ENCODE measurements around the gene SNAI3. TPM values are rescaled to one million over a fixed set of nuclear protein-coding genes. Genes with fewer than 3 reads are reported as not detected.

The SNAI3 gene
- total and polyA plus RNA-seq, 9 of the 15 experiments (the other 6 are each of a cell fraction or from before 2014, with no cell fraction given), result 0.04 to 4.1 (median 0.80) TPM; not detected in 1

DNA sequence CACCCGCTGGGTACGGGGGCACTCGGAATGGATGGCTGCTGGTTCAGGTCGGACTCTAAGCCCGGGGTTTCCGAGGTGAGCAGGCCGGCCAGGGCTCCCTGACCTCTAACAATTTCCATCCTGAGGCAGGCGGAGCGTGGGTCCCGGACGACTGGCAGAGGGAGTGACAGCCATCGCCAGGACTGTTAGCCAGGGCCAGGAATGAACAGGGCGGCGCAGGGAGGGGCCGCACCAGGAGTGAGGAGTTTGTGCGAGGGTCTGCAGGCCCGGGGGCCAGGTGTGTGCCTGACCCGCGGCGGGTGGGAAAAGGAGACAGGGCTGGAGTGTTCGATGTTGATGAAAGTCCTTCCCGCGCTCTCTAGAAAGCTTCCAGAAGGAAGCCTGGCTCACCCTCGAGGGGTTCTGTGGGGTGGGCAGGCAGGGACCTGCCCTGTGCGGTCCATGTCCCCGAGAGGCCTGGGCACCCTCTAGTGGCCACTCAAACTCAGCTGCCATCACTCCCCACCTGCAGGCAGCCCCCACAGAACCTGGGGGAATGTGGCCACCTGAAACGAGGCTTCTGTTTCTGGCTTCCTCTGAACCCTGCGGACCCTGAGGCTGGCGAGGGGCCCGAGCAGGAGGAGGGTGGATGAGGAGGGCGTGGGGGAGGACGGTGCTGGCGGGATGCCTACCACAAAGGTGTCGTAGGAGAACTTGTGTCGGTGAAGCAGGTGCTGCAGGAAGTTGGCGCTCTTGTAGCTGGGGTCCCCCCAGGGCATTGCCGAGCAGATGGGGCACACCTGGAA, 11.7 kb upstream of the SNAI3 start:
- no peak overlapping the region for H3K4me3 ChIP-seq
- no peaks in the 10 kb centered on the region for H3K27me3 ChIP-seq (ENCODE audit: control insufficient read depth in 2 of 2, insufficient read depth in 2 of 2, low read length in 2 of 2)
- WGBS (ENCODE audit: insufficient coverage, low coverage, missing lambda C conversion rate), result 95% methylated on average over 37 of the region's 37 CpGs
- H3K4me2 ChIP-seq (ENCODE audit: insufficient read depth, low read length), result no peak overlapping the region
- intact Hi-C loops (cut with micrococcal nuclease) (no loop called here), in situ Hi-C loops (cut with MboI) (no loop called here)
- no peaks in the 10 kb centered on the region for H3K9me3 ChIP-seq (replicated peaks; ENCODE audit: control insufficient read depth, insufficient read depth, low read depth, low read length)
- FAIRE-seq (peak; percentile 67), DNase-seq (ENCODE audit: extremely low read depth in 1 of 4, low spot score in 3 of 4) (peak in 1 of 4 experiments; percentile 42), ATAC-seq (peak; percentile 53)
- CTCF ChIA-PET (ENCODE audit: low intra/inter-chr PET ratio), result interaction anchor here (0.8 to 1.3 kb wide), 2 partner anchors 25 to 88 kb away, joined by 3 read pairs; no protein-coding TSS in a partner anchor
- H3K36me3 ChIP-seq (ENCODE audit: control insufficient read depth, insufficient read depth, low read length), result peaks cover 69% of the 10 kb centered on the region; the same call in 1 of the 3 replicates
- no TSS peak for BruUV-seq (replicated peaks)
- no peak overlapping the region; a peak in 1 of 4 replicates for H3K9ac ChIP-seq (ENCODE audit: insufficient read depth in 1 of 2, low read depth in 2 of 2, low read length in 2 of 2)
- H3K9me1 ChIP-seq (ENCODE audit: control insufficient read depth, insufficient read depth, low read length), result no peaks in the 10 kb centered on the region
- no peaks in the 10 kb centered on the region; the same call in 1 of the 2 replicates for H4K20me1 ChIP-seq (replicated peaks; ENCODE audit: control insufficient read depth, insufficient read depth, low read length)
- H3K4me1 ChIP-seq (replicated peaks in 1 of 2; ENCODE audit: control insufficient read depth in 2 of 2, insufficient read depth in 2 of 2, low read length in 2 of 2), result peaks cover 10 to 85% of the 10 kb centered on the region in 2 experiments
- POLR2A ChIA-PET, result interaction anchor here (0.9 kb wide), 1 partner anchor 9 kb away, joined by 3 read pairs; no protein-coding TSS in a partner anchor
- H3K79me2 ChIP-seq (ENCODE audit: control insufficient read depth, insufficient read depth, low read length), result peaks cover 19% of the 10 kb centered on the region
- H3K27ac ChIP-seq (ENCODE audit: extremely low read depth, low read depth, low read length), result no peak overlapping the region
- no peak overlapping the region for H2AFZ ChIP-seq (ENCODE audit: low read depth, low read length)
- TF ChIP-seq GTF2B (IDR thresholded peaks at IDR 0.05; ENCODE audit: extremely low read depth, insufficient read length) (no peak), ZFP36 (IDR thresholded peaks at IDR 0.05; ENCODE audit: low read depth, low read length, partially characterized antibody) (no peak), SMC3 (conservative IDR thresholded peaks at IDR 0.05; ENCODE audit: insufficient read depth, low read depth, low read length) (0 out of 2 replicates have a peak, but pooled peaks have one; percentile 4), ESRRB (CRISPR knock-in tag; IDR thresholded peaks at IDR 0.05; ENCODE audit: borderline replicate concordance) (no peak), HOXB6 (CRISPR knock-in tag; IDR thresholded peaks at IDR 0.05; ENCODE audit: borderline replicate concordance) (no peak), HIVEP1 (CRISPR knock-in tag; IDR thresholded peaks at IDR 0.05) (no peak), YBX1 (IDR thresholded peaks at IDR 0.05) (no peak), TAF9B (IDR thresholded peaks at IDR 0.05; ENCODE audit: partially characterized antibody) (no peak), MEF2A (IDR thresholded peaks at IDR 0.05; ENCODE audit: control insufficient read depth, low read depth, low read length) (no peak), ZNF3 (CRISPR knock-in tag; IDR thresholded peaks at IDR 0.05) (no peak), ZBTB11 (CRISPR knock-in tag; IDR thresholded peaks at IDR 0.05) (no peak), SFPQ (IDR thresholded peaks at IDR 0.05; ENCODE audit: low read depth, low read length) (no peak)
- TF ChIP-seq, protein P1, sequence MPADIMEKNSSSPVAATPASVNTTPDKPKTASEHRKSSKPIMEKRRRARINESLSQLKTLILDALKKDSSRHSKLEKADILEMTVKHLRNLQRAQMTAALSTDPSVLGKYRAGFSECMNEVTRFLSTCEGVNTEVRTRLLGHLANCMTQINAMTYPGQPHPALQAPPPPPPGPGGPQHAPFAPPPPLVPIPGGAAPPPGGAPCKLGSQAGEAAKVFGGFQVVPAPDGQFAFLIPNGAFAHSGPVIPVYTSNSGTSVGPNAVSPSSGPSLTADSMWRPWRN (IDR thresholded peaks at IDR 0.05; ENCODE audit: low read depth), result no peak

All from K562 (cell line).